Body of pancreas (tissue), 4 donors: ENCODE data around the gene ADORA2A. TPM values are rescaled to one million over a fixed set of nuclear protein-coding genes. Genes with fewer than 3 reads are reported as not detected.
"Not testable (repeated sequence)": the region's sequence is repeated elsewhere in the genome, so short reads cannot be mapped to it uniquely, and the experiment has no call there.

Experiments
- ATAC-seq: fragments of 150-250 bp; one replicate; pipeline ENCODE4 v1.9.1; 2016
- DNase-seq, 4 donors: peaks; one replicate each; pipeline ENCODE4 v3.0.0-alpha.2; 2019
- H3K27ac ChIP-seq, 4 donors: fragments of 200-600 bp; sonication (generic); 1 replicate in 3 of 4; 2 replicates in 1 of 4; pipeline versions ENCODE4 v1.5.1 to v1.6.1; 2016 to 2019; ENCODE audit warnings: mild to moderate bottlenecking in 1 of 4, mixed read lengths in 1 of 4, moderate library complexity in 1 of 4
- H3K27me3 ChIP-seq, 2 donors: fragments of 200-600 bp; sonication (generic); one replicate each; pipeline ENCODE4 v1.6.0; 2016; ENCODE audit warnings: mild to moderate bottlenecking in 1 of 2
- H3K36me3 ChIP-seq, 2 donors: fragments of 200-600 bp; sonication (generic); replicated peaks in 1 of 2; 2 replicates each; pipeline ENCODE4 v1.5.1; 2016; ENCODE audit warnings: low read depth in 2 of 2; ENCODE audit not compliant: insufficient read depth in 1 of 2
- H3K4me1 ChIP-seq: fragments of 200-600 bp; sonication (generic); one replicate; pipeline ENCODE4 v1.6.0; 2016
- H3K4me3 ChIP-seq, 2 donors: fragments of 200-600 bp; sonication (generic); 1 replicate in 1 of 2; 2 replicates in 1 of 2; pipeline ENCODE4 v1.5.1; 2016 to 2019
- H3K9me3 ChIP-seq, 3 donors: fragments of 200-600 bp; sonication (generic); 1 replicate in 2 of 3; 2 replicates in 1 of 3; pipeline ENCODE4 v1.5.1; 2016
- POLR2A ChIP-seq, 3 donors: fragments of 450-650 bp; IDR thresholded peaks; one replicate each; pipeline ENCODE4 v1.6.1; 2016; ENCODE audit warnings: antibody characterized with exemption in 3 of 3, mild to moderate bottlenecking in 2 of 3
- WGBS, 2 donors: methylation state at CpG; one replicate each; pipeline ENCODE4 v1.1.5; 2017; 5-methylcytosine and 5-hydroxymethylcytosine counted together
- intact Hi-C: fragments of 100-400 bp; cut with DNase I; formaldehyde crosslinking; loops from one replicate; pipeline ENCODE4 v1.15.1; 2023
- total RNA-seq, 2 donors: library from RNA; depleted of rRNA; stranded (reverse); fragments of >200 nt; gene quantifications; one replicate each; pipeline ENCODE4 v1.1.0, GENCODE V29; 2016
- TF ChIP-seq, protein P1 (sequence below), 7 experiments: fragments of 450-650 bp in 4 of 7; fragments of 200-600 bp in 3 of 7; sonication (generic) in 3 of 7; IDR thresholded peaks; one replicate each; pipeline ENCODE4 v1.5.1; 2016 to 2019; ENCODE audit warnings: antibody characterized with exemption in 7 of 7

Gene ADORA2A
- total RNA-seq, 2 donors from 2014 or later = 2.1 to 19.4 TPM

- no peak for DNase-seq
- intact Hi-C loops = no loop called here
- TF ChIP-seq, protein P1, sequence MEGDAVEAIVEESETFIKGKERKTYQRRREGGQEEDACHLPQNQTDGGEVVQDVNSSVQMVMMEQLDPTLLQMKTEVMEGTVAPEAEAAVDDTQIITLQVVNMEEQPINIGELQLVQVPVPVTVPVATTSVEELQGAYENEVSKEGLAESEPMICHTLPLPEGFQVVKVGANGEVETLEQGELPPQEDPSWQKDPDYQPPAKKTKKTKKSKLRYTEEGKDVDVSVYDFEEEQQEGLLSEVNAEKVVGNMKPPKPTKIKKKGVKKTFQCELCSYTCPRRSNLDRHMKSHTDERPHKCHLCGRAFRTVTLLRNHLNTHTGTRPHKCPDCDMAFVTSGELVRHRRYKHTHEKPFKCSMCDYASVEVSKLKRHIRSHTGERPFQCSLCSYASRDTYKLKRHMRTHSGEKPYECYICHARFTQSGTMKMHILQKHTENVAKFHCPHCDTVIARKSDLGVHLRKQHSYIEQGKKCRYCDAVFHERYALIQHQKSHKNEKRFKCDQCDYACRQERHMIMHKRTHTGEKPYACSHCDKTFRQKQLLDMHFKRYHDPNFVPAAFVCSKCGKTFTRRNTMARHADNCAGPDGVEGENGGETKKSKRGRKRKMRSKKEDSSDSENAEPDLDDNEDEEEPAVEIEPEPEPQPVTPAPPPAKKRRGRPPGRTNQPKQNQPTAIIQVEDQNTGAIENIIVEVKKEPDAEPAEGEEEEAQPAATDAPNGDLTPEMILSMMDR (IDR thresholded peaks at IDR 0.05) = no peak
- no peak for TF ChIP-seq POLR2A (IDR thresholded peaks at IDR 0.05)
- Histone ChIP-seq H3K9me3 (no peaks in the 10 kb centered on the region), H3K4me1 (peaks cover 19% of the 10 kb centered on the region), H3K27me3 (no peaks in the 10 kb centered on the region), H3K27ac (no peak overlapping the region), H3K4me3 (no peak overlapping the region), H3K36me3 (no peaks in the 10 kb centered on the region)
- no peak for ATAC-seq
- 75 to 80% methylated on average over 4 of the region's 4 CpGs for WGBS, 2 donors
Observed at GRCh38 chr22:24485170-24485569, 57.8 kb downstream of the ADORA2A start.

GRCh38 chr22:24485608-24486007 lies 58.2 kb downstream of the ADORA2A start:
- Histone ChIP-seq H3K9me3 (no peaks in the 10 kb centered on the region), H3K36me3 (no peaks in the 10 kb centered on the region), H3K27ac (no peak overlapping the region), H3K4me3 (no peak overlapping the region), H3K27me3 (no peaks in the 10 kb centered on the region), H3K4me1 (peaks cover 19% of the 10 kb centered on the region)
- TF ChIP-seq POLR2A (IDR thresholded peaks at IDR 0.05) = no peak
- TF ChIP-seq, protein P1 (IDR thresholded peaks at IDR 0.05) = no peak
- 81 to 82% methylated on average over 3 of the region's 3 CpGs for WGBS, 2 donors
- intact Hi-C loops = no loop called here
- DNase-seq (no peak), ATAC-seq (no peak)

DNA sequence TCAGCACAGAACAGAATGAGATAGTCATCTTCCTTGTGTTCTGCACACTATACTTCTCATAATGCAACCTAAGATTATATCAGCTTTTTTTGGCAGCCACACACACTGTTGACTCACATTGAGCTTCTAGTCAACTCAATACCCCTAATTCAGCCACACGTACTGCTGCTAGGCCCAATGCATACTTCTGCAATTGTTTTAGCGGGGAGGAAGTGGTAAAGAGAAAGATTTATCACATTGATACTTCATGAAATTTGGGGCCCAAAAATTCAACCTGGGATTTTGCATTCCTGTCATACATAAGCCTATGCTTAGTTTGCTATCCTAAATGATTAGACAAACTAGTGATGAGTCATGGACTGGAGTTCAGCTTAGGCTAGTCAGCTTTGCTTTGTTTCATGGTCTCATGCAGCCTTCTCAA lies 59.1 kb downstream of the ADORA2A start:
- Histone ChIP-seq H3K4me3 (no peak overlapping the region), H3K27me3 (no peaks in the 10 kb centered on the region), H3K27ac (no peak overlapping the region), H3K4me1 (peaks cover 16% of the 10 kb centered on the region), H3K36me3 (no peaks in the 10 kb centered on the region), H3K9me3 (no peaks in the 10 kb centered on the region)
- WGBS, 2 donors = 61 to 96% methylated on average over 2 of the region's 2 CpGs
- no peak for ATAC-seq
- TF ChIP-seq, protein P1 (IDR thresholded peaks at IDR 0.05) = no peak
- TF ChIP-seq POLR2A (IDR thresholded peaks at IDR 0.05) = no peak
- no peak for DNase-seq
- intact Hi-C loops = no loop called here

GRCh38 chr22:24489011-24489410 lies 61.6 kb downstream of the ADORA2A start:
- H3K36me3 ChIP-seq = no peaks in the 10 kb centered on the region
- TF ChIP-seq POLR2A (IDR thresholded peaks at IDR 0.05) = no peak
- TF ChIP-seq, protein P1 (IDR thresholded peaks at IDR 0.05) = no peak
- ATAC-seq (no peak), DNase-seq (no peak)
- intact Hi-C loops = no loop called here
- no peak overlapping the region for H3K27ac ChIP-seq
- H3K4me3 ChIP-seq = no peak overlapping the region
- WGBS, 2 donors = 65 to 66% methylated on average over 2 of the region's 2 CpGs
- H3K27me3 ChIP-seq = peaks cover 0 to 5% of the 10 kb centered on the region in 2 donors
- H3K4me1 ChIP-seq = peaks cover under 1% of the 10 kb centered on the region
- no peaks in the 10 kb centered on the region for H3K9me3 ChIP-seq

DNA sequence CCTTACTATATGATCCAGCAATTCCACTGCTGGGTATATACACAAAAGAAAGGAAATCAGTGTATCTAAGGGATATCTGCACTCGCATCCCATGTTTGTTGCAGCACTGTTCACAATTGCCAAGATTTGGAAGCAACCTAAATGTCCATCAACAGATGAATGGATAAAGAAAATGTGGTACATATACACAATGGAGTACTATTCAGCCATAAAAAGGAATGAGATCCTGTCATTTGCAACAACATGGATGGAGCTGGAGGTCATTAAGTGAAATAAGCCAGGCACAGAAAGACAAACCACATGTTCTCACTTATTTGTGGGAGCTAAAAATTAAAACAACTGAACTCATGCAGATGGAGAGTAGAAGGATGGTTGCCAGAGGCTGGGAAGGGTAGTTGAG lies 62.0 kb downstream of the ADORA2A start:
- H3K27ac ChIP-seq, H3K9me3 ChIP-seq, H3K4me3 ChIP-seq, H3K27me3 ChIP-seq, H3K36me3 ChIP-seq, ATAC-seq, DNase-seq, H3K4me1 ChIP-seq, intact Hi-C loops: not testable (repeated sequence)
- WGBS, 2 donors = 83 to 100% methylated on average over 1 of the region's 1 CpG

Other genes with a start within 250 kb of the ADORA2A start
- gene SUSD2, start 246.1 kb upstream of the ADORA2A start, total RNA-seq = 1 to 10 TPM; 4.2 to 7.6 TPM
- gene GGT5, start 182.5 kb upstream of the ADORA2A start, total RNA-seq = 10 to 100 TPM; 24.9 to 41.2 TPM
- 10 to 100 TPM; 23.1 to 26.0 TPM for gene SPECC1L, start 156.8 kb upstream of the ADORA2A start, total RNA-seq
- under 1 TPM in 1 of 2 donors, not detected in 1; 0.52 TPM for gene UPB1, start 67.7 kb downstream of the ADORA2A start, total RNA-seq
- 10 to 100 TPM; 44.4 to 58.7 TPM for gene GUCD1, start 127.5 kb downstream of the ADORA2A start, total RNA-seq
- 10 to 100 TPM; 30.4 to 65.6 TPM for gene SNRPD3, start 128.4 kb downstream of the ADORA2A start, total RNA-seq
- 10 to 100 TPM; 20.8 to 33.9 TPM for gene LRRC75B, start 165.5 kb downstream of the ADORA2A start, total RNA-seq
- gene GGT1, start 175.6 kb downstream of the ADORA2A start, total RNA-seq = 10 to 100 TPM; 45.4 to 58.7 TPM